ENCODE results near the gene HK2. TPM values are rescaled to one million over a fixed set of nuclear protein-coding genes. Genes with fewer than 3 reads are reported as not detected.

The HK2 gene
- total RNA-seq, 2 experiments from 2014 or later: 27.8 to 29.6 TPM

- Mint-ChIP-seq H3K4me1 (peaks cover 5% of the 10 kb centered on the region), H3K27me3 (no peaks in the 10 kb centered on the region), H3K4me3 (no peak overlapping the region), H3K27ac (no peak overlapping the region), H3K36me3 (ENCODE audit: low read depth) (peaks cover 9% of the 10 kb centered on the region), H3K9me3 (peaks cover 5% of the 10 kb centered on the region)
- CTCF ChIA-PET: no interaction called here
- POLR2A ChIA-PET: no interaction called here
- DNase-seq: no peak
Measured at GRCh38 chr2:74927621-74928020, 93.7 kb downstream of the HK2 start.

GRCh38 chr2:74930811-74931486 is 97.0 kb downstream of the HK2 start:
- ChIA-PET POLR2A (no interaction called here), CTCF (no interaction called here)
- no peaks in the 10 kb centered on the region for H3K27me3 Mint-ChIP-seq
- peaks cover 11% of the 10 kb centered on the region for H3K36me3 Mint-ChIP-seq (ENCODE audit: low read depth)
- DNase-seq: no peak
- no peak overlapping the region for H3K4me3 Mint-ChIP-seq
- no peak overlapping the region for H3K27ac Mint-ChIP-seq
- H3K4me1 Mint-ChIP-seq: peaks cover 5% of the 10 kb centered on the region
- peaks cover 5% of the 10 kb centered on the region for H3K9me3 Mint-ChIP-seq

- ChIA-PET CTCF (no interaction called here), POLR2A (no interaction called here)
- H3K27me3 Mint-ChIP-seq: peaks cover 3% of the 10 kb centered on the region
- no peak overlapping the region for H3K27ac Mint-ChIP-seq
- no peak overlapping the region for H3K4me3 Mint-ChIP-seq
- H3K9me3 Mint-ChIP-seq: peaks cover 5% of the 10 kb centered on the region
- DNase-seq: no peak
- peaks cover 11% of the 10 kb centered on the region for H3K36me3 Mint-ChIP-seq (ENCODE audit: low read depth)
- H3K4me1 Mint-ChIP-seq: peaks cover 5% of the 10 kb centered on the region
Measured at GRCh38 chr2:74931940-74932339, 98.0 kb downstream of the HK2 start.

- peaks cover 5% of the 10 kb centered on the region for H3K36me3 Mint-ChIP-seq (ENCODE audit: low read depth)
- H3K4me1 Mint-ChIP-seq: no peaks in the 10 kb centered on the region
- DNase-seq: no peak
- H3K27ac Mint-ChIP-seq: no peak overlapping the region
- peaks cover 5% of the 10 kb centered on the region for H3K27me3 Mint-ChIP-seq
- POLR2A ChIA-PET: no interaction called here
- H3K4me3 Mint-ChIP-seq: no peak overlapping the region
- CTCF ChIA-PET: interaction anchor here (1.0 kb wide), 1 partner anchor 20 kb away, joined by 3 read pairs; no protein-coding TSS in a partner anchor
- no peaks in the 10 kb centered on the region for H3K9me3 Mint-ChIP-seq
Measured at GRCh38 chr2:74935975-74936391, 102.1 kb downstream of the HK2 start.

GRCh38 chr2:74937221-74937880 is 103.4 kb downstream of the HK2 start:
- H3K27ac Mint-ChIP-seq: no peak overlapping the region
- no peak for DNase-seq
- CTCF ChIA-PET: no interaction called here
- no peaks in the 10 kb centered on the region for H3K9me3 Mint-ChIP-seq
- H3K4me1 Mint-ChIP-seq: no peaks in the 10 kb centered on the region
- H3K4me3 Mint-ChIP-seq: no peak overlapping the region
- peaks cover 5% of the 10 kb centered on the region for H3K27me3 Mint-ChIP-seq
- POLR2A ChIA-PET: no interaction called here
- H3K36me3 Mint-ChIP-seq (ENCODE audit: low read depth): peaks cover 5% of the 10 kb centered on the region

GRCh38 chr2:74938264-74938663 is 104.3 kb downstream of the HK2 start:
- H3K4me1 Mint-ChIP-seq: no peaks in the 10 kb centered on the region
- CTCF ChIA-PET: no interaction called here
- H3K4me3 Mint-ChIP-seq: no peak overlapping the region
- peaks cover 5% of the 10 kb centered on the region for H3K27me3 Mint-ChIP-seq
- no peak for DNase-seq
- POLR2A ChIA-PET: no interaction called here
- H3K9me3 Mint-ChIP-seq: no peaks in the 10 kb centered on the region
- H3K27ac Mint-ChIP-seq: no peak overlapping the region
- H3K36me3 Mint-ChIP-seq (ENCODE audit: low read depth): peaks cover 3% of the 10 kb centered on the region

- peaks cover 5% of the 10 kb centered on the region for H3K27me3 Mint-ChIP-seq
- H3K4me3 Mint-ChIP-seq: no peak overlapping the region
- POLR2A ChIA-PET: no interaction called here
- H3K36me3 Mint-ChIP-seq (ENCODE audit: low read depth): peaks cover 3% of the 10 kb centered on the region
- peaks cover 6% of the 10 kb centered on the region for H3K4me1 Mint-ChIP-seq
- CTCF ChIA-PET: no interaction called here
- DNase-seq: no peak
- H3K27ac Mint-ChIP-seq: no peak overlapping the region
- no peaks in the 10 kb centered on the region for H3K9me3 Mint-ChIP-seq
Measured at GRCh38 chr2:74939919-74940812, 106.2 kb downstream of the HK2 start.

GRCh38 chr2:74941284-74941683 is 107.4 kb downstream of the HK2 start:
- DNase-seq: no peak
- Mint-ChIP-seq H3K36me3 (ENCODE audit: low read depth) (peaks cover 3% of the 10 kb centered on the region), H3K4me3 (no peak overlapping the region), H3K4me1 (peaks cover 13% of the 10 kb centered on the region), H3K9me3 (no peaks in the 10 kb centered on the region), H3K27ac (no peak overlapping the region), H3K27me3 (peaks cover 5% of the 10 kb centered on the region)
- ChIA-PET CTCF (no interaction called here), POLR2A (no interaction called here)

- H3K27me3 Mint-ChIP-seq: no peaks in the 10 kb centered on the region
- DNase-seq: no peak
- H3K9me3 Mint-ChIP-seq: peaks cover 2% of the 10 kb centered on the region
- peaks cover 13% of the 10 kb centered on the region for H3K4me1 Mint-ChIP-seq
- no peak overlapping the region for H3K4me3 Mint-ChIP-seq
- POLR2A ChIA-PET: no interaction called here
- CTCF ChIA-PET: interaction anchor here (0.7 kb wide), 1 partner anchor 63 kb away, joined by 3 read pairs; no protein-coding TSS in a partner anchor
- no peak overlapping the region for H3K27ac Mint-ChIP-seq
- H3K36me3 Mint-ChIP-seq (ENCODE audit: low read depth): peaks cover 2% of the 10 kb centered on the region
Measured at GRCh38 chr2:74942263-74942662, 108.3 kb downstream of the HK2 start.

Other genes starting within 250 kb of the HK2 start
- not detected for gene M1AP, start 185.8 kb upstream of the HK2 start, total RNA-seq
- gene SEMA4F, start 179.9 kb upstream of the HK2 start, total RNA-seq: 1 to 10 TPM; 6.5 to 8.3 TPM
- 10 to 100 TPM; 35.5 to 39.5 TPM for gene POLE4, start 124.5 kb downstream of the HK2 start, total RNA-seq